Inflammatory macrophage treated with lipopolysaccharide for 1 hour (primary cell): ENCODE data around the gene BRINP3.
"Not testable (repeated sequence)": the region's sequence is repeated elsewhere in the genome, so short reads cannot be mapped to it uniquely, and the experiment has no call there.

ENCODE experiments used
- DNase-seq, 2 donors: peaks; one replicate each; pipeline ENCODE4 v3.0.0-alpha.2; 2020 to 2022

The BRINP3 gene

GRCh38 chr1:190477762-190478148 is at the start of gene BRINP3:
TSS of gene BRINP3 (minus strand) at chr1:190477864.
- DNase-seq: no peak

GRCh38 chr1:190511554-190511953 is 33.9 kb upstream of the BRINP3 start:
- no peak for DNase-seq

- no peak for DNase-seq
These were observed 29.7 kb upstream of the BRINP3 start for GRCh38 chr1:190507357-190507756.

- not testable (repeated sequence) for DNase-seq
These were observed 26.9 kb upstream of the BRINP3 start for GRCh38 chr1:190504539-190504938.

GRCh38 chr1:190497565-190497964 is 19.9 kb upstream of the BRINP3 start:
- no peak for DNase-seq

GRCh38 chr1:190494451-190494850 is 16.8 kb upstream of the BRINP3 start:
- no peak for DNase-seq

- DNase-seq: no peak
These were observed 13.7 kb upstream of the BRINP3 start for GRCh38 chr1:190491404-190491803.

GRCh38 chr1:190484045-190484444 is 6.4 kb upstream of the BRINP3 start:
- no peak for DNase-seq

- no peak for DNase-seq
These were observed 2.6 kb upstream of the BRINP3 start for GRCh38 chr1:190480231-190480630.

GRCh38 chr1:190479516-190479915 is 1.9 kb upstream of the BRINP3 start:
- no peak for DNase-seq

GRCh38 chr1:190479050-190479397 is 1.4 kb upstream of the BRINP3 start:
- no peak for DNase-seq

GRCh38 chr1:190478149-190479049 is 735 bp upstream of the BRINP3 start:
- DNase-seq: no peak

GRCh38 chr1:190476806-190477205 is 858 bp downstream of the BRINP3 start:
- DNase-seq: no peak

- no peak for DNase-seq
These were observed 1.3 kb downstream of the BRINP3 start for GRCh38 chr1:190476321-190476720.

GRCh38 chr1:190475421-190476141 is 2.1 kb downstream of the BRINP3 start:
- no peak for DNase-seq

- no peak for DNase-seq
These were observed 2.9 kb downstream of the BRINP3 start for GRCh38 chr1:190474650-190475211.

- DNase-seq: no peak
These were observed 3.7 kb downstream of the BRINP3 start for GRCh38 chr1:190474010-190474409.

GRCh38 chr1:190472494-190472893 is 5.2 kb downstream of the BRINP3 start:
- no peak for DNase-seq

GRCh38 chr1:190472042-190472441 is 5.6 kb downstream of the BRINP3 start:
- DNase-seq: no peak

- DNase-seq: no peak
These were observed 13.0 kb downstream of the BRINP3 start for GRCh38 chr1:190464690-190465089.

GRCh38 chr1:190456129-190456528 is 21.5 kb downstream of the BRINP3 start:
- no peak for DNase-seq

- no peak for DNase-seq
These were observed 22.0 kb downstream of the BRINP3 start for GRCh38 chr1:190455631-190456030.

- DNase-seq: no peak
These were observed 24.1 kb downstream of the BRINP3 start for GRCh38 chr1:190453550-190453949.

- DNase-seq: no peak
These were observed 25.3 kb downstream of the BRINP3 start for GRCh38 chr1:190452272-190452848.
